Transverse colon (tissue), 4 donors: ENCODE measurements around the gene WDR49.

Source experiments
- CTCF ChIP-seq, 5 experiments: fragments of 200-600 bp in 3 of 5; fragments of 450-650 bp in 2 of 5; sonication (generic) in 3 of 5; IDR thresholded peaks; 1 replicate in 2 of 5; 2 replicates in 3 of 5; pipeline ENCODE4 v1.5.1; 2016 to 2017; ENCODE audit warnings: antibody characterized with exemption in 5 of 5, inconsistent platforms in 3 of 5, mild to moderate bottlenecking in 2 of 5, moderate library complexity in 1 of 5
- EP300 ChIP-seq: sonication (generic); formaldehyde crosslinking; IDR thresholded peaks from one replicate; pipeline ENCODE4 v1.6.1; 2017; ENCODE audit warnings: antibody characterized with exemption, low read depth
- POLR2A ChIP-seq: fragments of 450-650 bp; IDR thresholded peaks from one replicate; pipeline ENCODE4 v1.6.1; 2016; ENCODE audit warnings: antibody characterized with exemption, mild to moderate bottlenecking, moderate library complexity
- POLR2AphosphoS5 ChIP-seq, 3 donors: sonication (generic); formaldehyde crosslinking; IDR thresholded peaks; one replicate each; pipeline ENCODE4 v1.6.1; 2016; ENCODE audit warnings: antibody characterized with exemption in 3 of 3

- TF ChIP-seq CTCF (IDR thresholded peaks at IDR 0.05): no peak
- TF ChIP-seq POLR2A: no peak
- TF ChIP-seq POLR2AphosphoS5 (IDR thresholded peaks at IDR 0.05): no peak
- no peak for TF ChIP-seq EP300
These were observed 37.6 kb upstream of the WDR49 start for GRCh38 chr3:167691366-167691765.
